Measurements from ENCODE around the gene LUZP4. TPM values are rescaled to one million over a fixed set of nuclear protein-coding genes. Genes with fewer than 3 reads are reported as not detected.
"Not testable (repeated sequence)": the region's sequence is repeated elsewhere in the genome, so short reads cannot be mapped to it uniquely, and the experiment has no call there.

Gene LUZP4
- total RNA-seq, 1 donor from 2014 or later, result not detected

GRCh38 chrX:115339441-115340025 lies 50.0 kb downstream of the LUZP4 start:
- DNase-seq (ENCODE audit: extremely low spot score, unreplicated experiment), result no peak
- Mint-ChIP-seq H3K36me3 (no peaks in the 10 kb centered on the region), H3K9me3 (peaks cover 4% of the 10 kb centered on the region), H3K4me3 (no peak overlapping the region), H3K27ac (no peak overlapping the region), H3K27me3 (no peaks in the 10 kb centered on the region), H3K4me1 (ENCODE audit: unreplicated experiment) (peaks cover 11% of the 10 kb centered on the region)
- TF ChIP-seq, protein P1, sequence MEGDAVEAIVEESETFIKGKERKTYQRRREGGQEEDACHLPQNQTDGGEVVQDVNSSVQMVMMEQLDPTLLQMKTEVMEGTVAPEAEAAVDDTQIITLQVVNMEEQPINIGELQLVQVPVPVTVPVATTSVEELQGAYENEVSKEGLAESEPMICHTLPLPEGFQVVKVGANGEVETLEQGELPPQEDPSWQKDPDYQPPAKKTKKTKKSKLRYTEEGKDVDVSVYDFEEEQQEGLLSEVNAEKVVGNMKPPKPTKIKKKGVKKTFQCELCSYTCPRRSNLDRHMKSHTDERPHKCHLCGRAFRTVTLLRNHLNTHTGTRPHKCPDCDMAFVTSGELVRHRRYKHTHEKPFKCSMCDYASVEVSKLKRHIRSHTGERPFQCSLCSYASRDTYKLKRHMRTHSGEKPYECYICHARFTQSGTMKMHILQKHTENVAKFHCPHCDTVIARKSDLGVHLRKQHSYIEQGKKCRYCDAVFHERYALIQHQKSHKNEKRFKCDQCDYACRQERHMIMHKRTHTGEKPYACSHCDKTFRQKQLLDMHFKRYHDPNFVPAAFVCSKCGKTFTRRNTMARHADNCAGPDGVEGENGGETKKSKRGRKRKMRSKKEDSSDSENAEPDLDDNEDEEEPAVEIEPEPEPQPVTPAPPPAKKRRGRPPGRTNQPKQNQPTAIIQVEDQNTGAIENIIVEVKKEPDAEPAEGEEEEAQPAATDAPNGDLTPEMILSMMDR (conservative IDR thresholded peaks at IDR 0.05), result no peak

DNA sequence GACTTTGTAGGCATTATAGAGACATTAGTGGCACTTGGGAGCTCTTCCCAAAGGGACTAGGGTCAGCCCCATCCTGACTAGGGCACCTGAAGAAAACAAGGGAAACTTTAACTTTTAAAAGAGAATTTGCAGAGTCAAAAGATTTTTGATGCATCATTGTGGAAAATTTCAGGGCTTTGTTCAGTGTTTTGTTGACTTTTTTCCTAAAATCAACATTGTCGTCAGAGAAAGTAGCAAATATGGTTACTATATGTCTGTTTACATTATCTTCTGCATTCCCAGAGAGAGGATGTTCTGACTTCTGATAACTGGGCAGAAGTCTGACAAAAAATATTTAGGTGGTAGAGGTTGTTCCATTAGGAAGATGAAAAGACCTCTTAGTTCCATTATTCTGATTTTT lies 51.9 kb downstream of the LUZP4 start:
- Mint-ChIP-seq H3K4me1 (ENCODE audit: unreplicated experiment) (peaks cover 28% of the 10 kb centered on the region), H3K36me3 (no peaks in the 10 kb centered on the region), H3K27ac (no peak overlapping the region), H3K27me3 (no peaks in the 10 kb centered on the region), H3K9me3 (peaks cover 4% of the 10 kb centered on the region), H3K4me3 (no peak overlapping the region)
- no peak for DNase-seq (ENCODE audit: extremely low spot score, unreplicated experiment)
- TF ChIP-seq, protein P1 (conservative IDR thresholded peaks at IDR 0.05), result no peak

- TF ChIP-seq, protein P1 (conservative IDR thresholded peaks at IDR 0.05), result no peak
- H3K36me3 Mint-ChIP-seq, result no peaks in the 10 kb centered on the region
- peaks cover 28% of the 10 kb centered on the region for H3K4me1 Mint-ChIP-seq (ENCODE audit: unreplicated experiment)
- peak; percentile 88 for DNase-seq (ENCODE audit: extremely low spot score, unreplicated experiment)
- H3K9me3 Mint-ChIP-seq, result no peaks in the 10 kb centered on the region
- H3K27me3 Mint-ChIP-seq, result no peaks in the 10 kb centered on the region
- peak overlapping the region; percentile 96 for H3K27ac Mint-ChIP-seq
- H3K4me3 Mint-ChIP-seq, result peak overlapping the region; percentile 80
Measured at GRCh38 chrX:115344885-115345614, 55.5 kb downstream of the LUZP4 start.

GRCh38 chrX:115345615-115346014 lies 56.1 kb downstream of the LUZP4 start:
- Mint-ChIP-seq H3K36me3 (no peaks in the 10 kb centered on the region), H3K9me3 (no peaks in the 10 kb centered on the region), H3K27me3 (no peaks in the 10 kb centered on the region), H3K4me3 (peak overlapping the region; percentile 80), H3K27ac (peak overlapping the region; percentile 96), H3K4me1 (ENCODE audit: unreplicated experiment) (peaks cover 27% of the 10 kb centered on the region)
- no peak for DNase-seq (ENCODE audit: extremely low spot score, unreplicated experiment)
- TF ChIP-seq, protein P1 (conservative IDR thresholded peaks at IDR 0.05), result no peak

GRCh38 chrX:115346738-115347137 lies 57.2 kb downstream of the LUZP4 start:
- DNase-seq (ENCODE audit: extremely low spot score, unreplicated experiment); H3K9me3 Mint-ChIP-seq; H3K27ac Mint-ChIP-seq; H3K36me3 Mint-ChIP-seq; H3K27me3 Mint-ChIP-seq; H3K4me3 Mint-ChIP-seq: not testable (repeated sequence)
- peaks cover 26% of the 10 kb centered on the region for H3K4me1 Mint-ChIP-seq (ENCODE audit: unreplicated experiment)

- DNase-seq (ENCODE audit: extremely low spot score, unreplicated experiment), result no peak
- Mint-ChIP-seq H3K4me3 (no peak overlapping the region), H3K36me3 (no peaks in the 10 kb centered on the region), H3K4me1 (ENCODE audit: unreplicated experiment) (peaks cover 26% of the 10 kb centered on the region), H3K9me3 (no peaks in the 10 kb centered on the region), H3K27ac (no peak overlapping the region), H3K27me3 (no peaks in the 10 kb centered on the region)
- TF ChIP-seq, protein P1 (conservative IDR thresholded peaks at IDR 0.05), result no peak
Measured at GRCh38 chrX:115348446-115349225, 59.1 kb downstream of the LUZP4 start.
